Endodermal cell (in vitro differentiated cells): ENCODE results near the gene SLC5A12. TPM values are rescaled to one million over a fixed set of nuclear protein-coding genes. Genes with fewer than 3 reads are reported as not detected.

Experiments
- DNase-seq: peaks from one replicate; pipeline ENCODE4 v3.0.0-alpha.2; 2017
- H3K27ac ChIP-seq: 2 replicates; pipeline ENCODE4 v1.5.1; 2013; ENCODE audit warnings: mild to moderate bottlenecking, low read depth, low read length, moderate library complexity
- H3K27me3 ChIP-seq: 2 replicates; pipeline ENCODE4 v1.6.1; 2013; ENCODE audit warnings: mild to moderate bottlenecking, low read length, moderate library complexity; ENCODE audit not compliant: insufficient read depth, control insufficient read depth, poor library complexity, severe bottlenecking
- H3K36me3 ChIP-seq: 2 replicates; pipeline ENCODE4 v1.7.0; 2013; ENCODE audit warnings: mild to moderate bottlenecking, low read length, moderate library complexity; ENCODE audit not compliant: control insufficient read depth, insufficient read depth
- H3K4me1 ChIP-seq: one replicate; pipeline ENCODE4 v1.7.0; 2013; ENCODE audit warnings: low read length; ENCODE audit not compliant: control insufficient read depth, insufficient read depth
- H3K4me3 ChIP-seq: 2 replicates; pipeline ENCODE4 v1.5.1; 2013; ENCODE audit warnings: mild to moderate bottlenecking, low read length, moderate library complexity
- H3K9ac ChIP-seq: 2 replicates; pipeline ENCODE4 v1.6.1; 2013; ENCODE audit warnings: mild to moderate bottlenecking, low read length, moderate library complexity; ENCODE audit not compliant: poor library complexity, severe bottlenecking; ENCODE audit errors: extremely low read depth
- H3K9me3 ChIP-seq: 2 replicates; pipeline ENCODE4 v1.6.1; 2013; ENCODE audit warnings: mild to moderate bottlenecking, low read length, moderate library complexity; ENCODE audit not compliant: control insufficient read depth
- H3K27ac Mint-ChIP-seq: 2 replicates; pipeline ENCODE4 v1.8.0; 2020; ENCODE audit warnings: mixed read lengths
- H3K27me3 Mint-ChIP-seq: 2 replicates; pipeline ENCODE4 v1.8.0; 2021; ENCODE audit warnings: mild to moderate bottlenecking, mixed read lengths; ENCODE audit not compliant: insufficient read depth
- H3K36me3 Mint-ChIP-seq: 2 replicates; pipeline ENCODE4 v1.8.0; 2020; ENCODE audit warnings: low read depth, mixed read lengths
- H3K4me1 Mint-ChIP-seq: 2 replicates; pipeline ENCODE4 v1.8.0; 2020; ENCODE audit warnings: mixed read lengths
- H3K4me3 Mint-ChIP-seq: 2 replicates; pipeline ENCODE4 v1.8.0; 2020; ENCODE audit warnings: mild to moderate bottlenecking, moderate library complexity, mixed read lengths
- H3K9me3 Mint-ChIP-seq: 2 replicates; pipeline ENCODE4 v1.8.0; 2020; ENCODE audit warnings: mild to moderate bottlenecking, mixed read lengths
- CTCF ChIP-seq: fragments of 200-600 bp; sonication (generic); conservative IDR thresholded peaks from 2 replicates; pipeline ENCODE4 v1.5.0; 2021; ENCODE audit warnings: antibody characterized with exemption, mild to moderate bottlenecking
- WGBS, 2 experiments: methylation state at CpG; one replicate each; pipeline versions ENCODE4 v1.1.5 to v1.1.7; 2013; ENCODE audit warnings: missing lambda C conversion rate in 2 of 2, mixed read lengths in 1 of 2; ENCODE audit not compliant: insufficient coverage in 1 of 2, insufficient read length in 1 of 2; 5-methylcytosine and 5-hydroxymethylcytosine counted together
- total RNA-seq, 2 donors: library from RNA; stranded (reverse); fragmentation: NEBNext Ultra II Directional in 1 of 2; extraction: Animal tissue kit (Norgen Biotek cat#: 25700) in 1 of 2; gene quantifications; 2 replicates in 1 of 2; 3 replicates in 1 of 2; pipeline ENCODE4 v1.2.1, GENCODE V29; 2021

The SLC5A12 gene
- total RNA-seq, 2 donors from 2014 or later = 2.6 to 2.7 TPM

GRCh38 chr11:26765323-26765722 is 43.5 kb upstream of the SLC5A12 start:
- Histone ChIP-seq H3K27ac (no peak overlapping the region), H3K9me3 (no peaks in the 10 kb centered on the region), H3K27me3 (no peaks in the 10 kb centered on the region), H3K9ac (no peak overlapping the region), H3K4me3 (no peak overlapping the region), H3K4me1 (no peaks in the 10 kb centered on the region), H3K36me3 (no peaks in the 10 kb centered on the region)
- DNase-seq = no peak
- Mint-ChIP-seq H3K4me1 (peaks cover 7% of the 10 kb centered on the region), H3K9me3 (no peaks in the 10 kb centered on the region), H3K27ac (no peak overlapping the region), H3K27me3 (peaks cover 6% of the 10 kb centered on the region), H3K36me3 (no peaks in the 10 kb centered on the region), H3K4me3 (no peak overlapping the region)
- WGBS, 2 experiments = 97% methylated on average over 3 of the region's 3 CpGs; no CpG with 5 or more reads in 1 of the 2 experiments
- no peak for TF ChIP-seq CTCF

GRCh38 chr11:26764825-26765224 is 43.0 kb upstream of the SLC5A12 start:
- Histone ChIP-seq H3K27me3 (no peaks in the 10 kb centered on the region), H3K9me3 (no peaks in the 10 kb centered on the region), H3K9ac (no peak overlapping the region), H3K27ac (no peak overlapping the region), H3K4me1 (no peaks in the 10 kb centered on the region), H3K36me3 (no peaks in the 10 kb centered on the region), H3K4me3 (no peak overlapping the region)
- no peak for DNase-seq
- 87 to 98% methylated on average over 2 to 3 of the region's 3 CpGs for WGBS, 2 experiments
- no peaks in the 10 kb centered on the region for H3K9me3 Mint-ChIP-seq
- H3K4me1 Mint-ChIP-seq = peaks cover 7% of the 10 kb centered on the region
- no peak for TF ChIP-seq CTCF
- H3K36me3 Mint-ChIP-seq = no peaks in the 10 kb centered on the region
- H3K27ac Mint-ChIP-seq = no peak overlapping the region
- H3K4me3 Mint-ChIP-seq = no peak overlapping the region
- peaks cover 6% of the 10 kb centered on the region for H3K27me3 Mint-ChIP-seq

GRCh38 chr11:26764315-26764714 is 42.5 kb upstream of the SLC5A12 start:
- H3K27ac ChIP-seq = no peak overlapping the region
- no peak overlapping the region for H3K9ac ChIP-seq
- no peaks in the 10 kb centered on the region for H3K27me3 ChIP-seq
- no peaks in the 10 kb centered on the region for H3K9me3 ChIP-seq
- DNase-seq = no peak
- Mint-ChIP-seq H3K36me3 (no peaks in the 10 kb centered on the region), H3K4me1 (peaks cover 7% of the 10 kb centered on the region), H3K4me3 (no peak overlapping the region), H3K27ac (no peak overlapping the region), H3K9me3 (no peaks in the 10 kb centered on the region), H3K27me3 (peaks cover 8% of the 10 kb centered on the region)
- no peaks in the 10 kb centered on the region for H3K4me1 ChIP-seq
- no peak overlapping the region for H3K4me3 ChIP-seq
- H3K36me3 ChIP-seq = no peaks in the 10 kb centered on the region
- TF ChIP-seq CTCF = no peak
- 90 to 95% methylated on average over 4 to 5 of the region's 5 CpGs for WGBS, 2 experiments
